GM18951 (cell line): ENCODE data around the gene ERCC6.

Experiments used
- POLR2A ChIP-seq: IDR thresholded peaks from 4 replicates; pipeline ENCODE4 v1.6.1; 2011; ENCODE audit warnings: mild to moderate bottlenecking; ENCODE audit not compliant: insufficient read length, insufficient read depth; ENCODE audit errors: extremely low read depth
- in situ Hi-C: fragments of 300-500 bp; cut with MboI; formaldehyde crosslinking; loops from one replicate; pipeline ENCODE4 v1.12.0; 2022; ENCODE audit warnings: low sequenced_read_pairs, mixed read lengths, inconsistent platforms; ENCODE audit not compliant: unreplicated experiment

Gene ERCC6

GRCh38 chr10:49538381-49539319 lies at the start of gene ERCC6:
ERCC6 (minus strand) TSS chr10:49539121.
- peak; percentile 91 for TF ChIP-seq POLR2A
- in situ Hi-C loops = no loop called here

- no peak for TF ChIP-seq POLR2A
- in situ Hi-C loops = loop anchor here (25.0 kb wide), 1 partner anchor 624 kb away; no protein-coding TSS in a partner anchor
These were observed 49.1 kb upstream of the ERCC6 start for GRCh38 chr10:49587981-49588380.

GRCh38 chr10:49585387-49585786 lies 46.5 kb upstream of the ERCC6 start:
- in situ Hi-C loops = loop anchor here (25.0 kb wide), 1 partner anchor 627 kb away; no protein-coding TSS in a partner anchor
- no peak for TF ChIP-seq POLR2A

- no peak for TF ChIP-seq POLR2A
- in situ Hi-C loops = loop anchor here (25.0 kb wide), 1 partner anchor 633 kb away; no protein-coding TSS in a partner anchor
These were observed 40.7 kb upstream of the ERCC6 start for GRCh38 chr10:49579621-49580020.

DNA sequence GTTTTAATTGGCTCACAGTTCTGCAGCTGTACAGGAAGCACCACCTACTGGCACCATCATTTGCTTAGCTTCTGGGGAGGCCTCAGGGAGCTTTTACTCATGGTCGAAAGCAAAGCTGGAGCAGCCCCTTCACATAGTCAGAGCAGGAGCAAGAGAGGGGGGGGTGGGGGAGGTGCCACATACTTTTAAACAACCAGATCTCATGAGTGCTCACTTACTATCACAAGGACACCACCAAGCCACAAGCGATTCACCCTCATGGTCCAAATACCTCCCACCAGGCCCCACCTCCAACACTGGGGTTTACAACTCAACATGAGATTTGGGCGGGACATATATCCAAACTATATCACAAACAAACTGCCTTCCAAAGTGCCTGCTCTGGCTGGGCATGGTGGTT lies 39.5 kb upstream of the ERCC6 start:
- in situ Hi-C loops = loop anchor here (25.0 kb wide), 1 partner anchor 634 kb away; no protein-coding TSS in a partner anchor
- TF ChIP-seq POLR2A = no peak

DNA sequence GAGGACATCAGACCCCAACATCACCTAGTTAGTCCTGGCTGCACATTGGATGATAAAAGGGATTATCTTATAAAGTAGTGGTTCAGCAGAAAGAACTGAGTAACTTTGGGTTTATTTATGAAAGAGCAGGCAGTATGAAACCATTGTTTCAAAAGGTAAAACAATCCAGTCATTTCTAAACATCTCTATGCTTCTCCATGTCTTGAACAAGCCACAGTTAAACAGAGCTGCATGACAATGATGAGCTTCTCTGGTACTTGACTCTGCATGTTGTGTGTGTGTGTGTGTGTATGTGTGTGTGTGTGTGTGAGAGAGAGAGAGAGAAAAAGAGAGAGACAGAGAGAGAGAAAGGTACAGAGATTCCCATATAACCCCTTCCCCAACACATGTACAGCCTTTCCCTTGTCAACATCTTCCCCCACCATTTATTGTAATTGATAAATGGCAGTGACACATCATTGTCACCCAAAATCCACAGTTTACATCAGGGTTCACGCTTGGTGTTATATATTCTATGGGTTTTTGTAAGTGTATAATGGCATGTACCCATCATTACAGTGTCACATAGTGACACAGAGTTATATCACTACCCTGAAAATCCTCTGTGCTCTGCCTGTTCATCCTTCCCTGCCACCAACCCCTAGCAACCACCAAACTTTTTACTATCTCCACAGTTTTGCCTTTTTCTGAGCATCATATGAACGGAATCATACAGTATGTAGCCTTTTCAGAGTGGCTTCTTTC lies 38.4 kb upstream of the ERCC6 start:
- in situ Hi-C loops = loop anchor here (25.0 kb wide), 1 partner anchor 635 kb away; no protein-coding TSS in a partner anchor
- TF ChIP-seq POLR2A = no peak

GRCh38 chr10:49575489-49576072 lies 36.7 kb upstream of the ERCC6 start:
- no peak for TF ChIP-seq POLR2A
- in situ Hi-C loops = loop anchor here (25.0 kb wide), 1 partner anchor 637 kb away; no protein-coding TSS in a partner anchor

DNA sequence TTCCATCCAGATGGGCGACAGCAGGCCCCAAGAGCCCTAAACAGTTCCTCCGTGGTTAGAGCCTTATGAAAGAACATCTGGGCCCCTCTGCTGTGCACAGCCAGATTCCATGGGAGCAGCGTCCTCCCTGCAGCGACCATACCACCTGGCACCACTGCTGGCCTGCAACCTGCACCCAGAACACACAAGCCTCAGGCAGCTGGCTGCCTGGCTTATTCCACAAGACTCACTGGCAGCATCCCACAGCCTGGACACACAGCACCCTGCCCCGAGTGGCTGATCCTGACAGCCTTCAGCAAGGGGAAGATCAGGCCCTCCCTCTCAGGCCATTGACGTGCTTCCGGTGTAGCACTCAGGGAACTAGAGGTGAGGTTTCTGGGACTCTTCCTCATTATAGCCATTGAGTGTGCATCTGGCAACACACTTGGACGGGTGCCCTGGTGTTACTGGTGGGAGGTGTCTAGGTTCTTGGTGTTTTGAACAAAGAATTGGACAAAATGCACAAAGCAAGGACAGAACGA lies 33.7 kb upstream of the ERCC6 start:
- TF ChIP-seq POLR2A = no peak
- in situ Hi-C loops = no loop called here

DNA sequence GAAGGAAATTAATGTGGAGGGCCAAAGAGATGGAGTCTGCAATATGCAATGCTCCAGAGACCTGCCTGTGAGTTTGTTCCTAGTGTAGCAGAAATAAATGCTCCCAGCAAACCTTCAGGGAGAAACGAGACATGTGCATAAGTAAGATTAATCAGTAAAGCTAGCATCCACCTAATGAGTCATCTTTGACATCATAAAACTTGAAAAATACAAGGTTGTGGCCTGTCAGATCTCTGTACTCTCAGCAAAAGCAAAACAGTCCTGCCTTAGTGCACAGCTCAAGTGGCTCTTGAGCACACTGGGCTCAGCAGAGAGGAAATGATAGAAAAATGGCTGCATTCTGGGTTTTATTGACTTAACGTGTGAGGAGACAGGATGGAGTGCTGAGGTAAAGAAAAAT lies 32.5 kb upstream of the ERCC6 start:
- TF ChIP-seq POLR2A = no peak
- in situ Hi-C loops = no loop called here

- TF ChIP-seq POLR2A = no peak
- in situ Hi-C loops = no loop called here
These were observed 30.2 kb upstream of the ERCC6 start for GRCh38 chr10:49569031-49569631.

- in situ Hi-C loops = no loop called here
- no peak for TF ChIP-seq POLR2A
These were observed 29.3 kb upstream of the ERCC6 start for GRCh38 chr10:49568235-49568634.

DNA sequence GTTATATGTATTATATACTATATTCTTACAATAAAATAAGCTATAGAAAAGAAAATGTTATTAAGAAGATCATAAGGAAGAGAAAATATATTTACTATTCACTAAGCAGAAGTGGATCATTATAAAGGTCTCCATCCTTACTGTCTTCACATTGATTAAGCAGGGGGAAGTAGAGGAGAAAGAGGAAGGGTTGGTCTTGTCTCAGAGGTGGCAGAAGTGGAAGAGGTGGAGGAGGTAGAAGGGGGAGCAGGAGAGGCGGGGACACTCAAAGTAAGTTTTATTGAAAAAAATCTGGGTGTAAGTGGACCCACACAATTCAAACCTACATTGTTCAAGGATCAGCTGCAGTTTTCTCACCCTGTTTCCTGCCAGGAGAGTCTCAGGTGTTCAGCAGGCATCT lies 28.9 kb upstream of the ERCC6 start:
- no peak for TF ChIP-seq POLR2A
- in situ Hi-C loops = no loop called here
